SU-DHL-6 (cell line): ENCODE data around the gene GAD2.

Experiments
- EZH2phosphoT487 ChIP-seq: fragments of 200-600 bp; sonication (generic), shearing (Covaris generic); conservative IDR thresholded peaks from 2 replicates; pipeline ENCODE4 v1.6.1; 2018; ENCODE audit warnings: mild to moderate bottlenecking, antibody characterized with exemption, low read length, moderate library complexity, mixed read lengths
- TF ChIP-seq, protein P1 (sequence below): fragments of 200-600 bp; sonication (generic); IDR thresholded peaks from one replicate; pipeline ENCODE4 v1.5.1; 2017; ENCODE audit warnings: antibody characterized with exemption, mild to moderate bottlenecking, low read length, moderate library complexity; ENCODE audit not compliant: insufficient read depth, poor library complexity, severe bottlenecking

DNA sequence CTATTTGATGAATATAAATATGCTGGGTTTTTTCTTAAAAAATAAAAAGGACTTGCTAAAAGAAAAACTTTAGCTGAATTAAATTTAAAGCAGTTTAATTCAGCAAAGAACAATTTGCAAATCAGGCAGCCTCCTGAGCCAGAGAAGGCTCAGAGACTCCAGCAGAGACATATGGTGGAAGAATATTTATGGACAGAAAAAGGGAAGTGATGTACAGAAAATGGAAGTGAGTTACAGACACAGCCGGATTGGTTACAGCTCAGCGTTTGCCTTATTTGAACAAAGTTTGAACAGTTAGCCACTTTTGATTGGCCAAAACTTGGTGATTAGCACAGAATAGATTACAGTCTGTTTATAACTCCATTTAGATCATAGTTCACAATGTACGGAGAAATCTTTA is 110.3 kb downstream of the GAD2 start:
- TF ChIP-seq, protein P1, sequence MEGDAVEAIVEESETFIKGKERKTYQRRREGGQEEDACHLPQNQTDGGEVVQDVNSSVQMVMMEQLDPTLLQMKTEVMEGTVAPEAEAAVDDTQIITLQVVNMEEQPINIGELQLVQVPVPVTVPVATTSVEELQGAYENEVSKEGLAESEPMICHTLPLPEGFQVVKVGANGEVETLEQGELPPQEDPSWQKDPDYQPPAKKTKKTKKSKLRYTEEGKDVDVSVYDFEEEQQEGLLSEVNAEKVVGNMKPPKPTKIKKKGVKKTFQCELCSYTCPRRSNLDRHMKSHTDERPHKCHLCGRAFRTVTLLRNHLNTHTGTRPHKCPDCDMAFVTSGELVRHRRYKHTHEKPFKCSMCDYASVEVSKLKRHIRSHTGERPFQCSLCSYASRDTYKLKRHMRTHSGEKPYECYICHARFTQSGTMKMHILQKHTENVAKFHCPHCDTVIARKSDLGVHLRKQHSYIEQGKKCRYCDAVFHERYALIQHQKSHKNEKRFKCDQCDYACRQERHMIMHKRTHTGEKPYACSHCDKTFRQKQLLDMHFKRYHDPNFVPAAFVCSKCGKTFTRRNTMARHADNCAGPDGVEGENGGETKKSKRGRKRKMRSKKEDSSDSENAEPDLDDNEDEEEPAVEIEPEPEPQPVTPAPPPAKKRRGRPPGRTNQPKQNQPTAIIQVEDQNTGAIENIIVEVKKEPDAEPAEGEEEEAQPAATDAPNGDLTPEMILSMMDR, result no peak
- TF ChIP-seq EZH2phosphoT487, result no peak
